ENCODE measurements around the gene BCL7C.

The BCL7C gene

GRCh38 chr16:30924076-30924912 is 30.4 kb upstream of the BCL7C start:
- no peak overlapping the region for H2BK120ac ChIP-seq (ENCODE audit: low read depth, low read length)
- no peaks in the 10 kb centered on the region for H3K27me3 ChIP-seq (ENCODE audit: control insufficient read depth in 3 of 3, insufficient read depth in 3 of 3, low read depth in 1 of 3, low read length in 3 of 3)
- no CpG with 5 or more reads among the region's 53 CpGs for WGBS, 2 donors (ENCODE audit: extremely low coverage in 2 of 2, insufficient read length in 2 of 2, insufficient replicate concordance in 1 of 2)
- H3K4me2 ChIP-seq (ENCODE audit: insufficient read depth, low read length, poor library complexity, severe bottlenecking): peak overlapping the region; percentile 72
- H4K8ac ChIP-seq (ENCODE audit: low read depth, low read length): no peak overlapping the region
- peaks cover 8% of the 10 kb centered on the region for H3K79me1 ChIP-seq (ENCODE audit: low read depth, low read length)
- H2AK5ac ChIP-seq (ENCODE audit: low read depth, low read length): peak overlapping the region; percentile 89
- peaks cover 7 to 8% of the 10 kb centered on the region in 2 donors for H3K4me1 ChIP-seq (ENCODE audit: control insufficient read depth in 2 of 2, insufficient read depth in 1 of 2, low read depth in 1 of 2, low read length in 2 of 2)
- H3K14ac ChIP-seq (ENCODE audit: low read length): no peak overlapping the region
- no peaks in the 10 kb centered on the region for H3K9me3 ChIP-seq (replicated peaks in 1 of 2; ENCODE audit: control insufficient read depth in 2 of 2, insufficient read depth in 1 of 2, low read depth in 1 of 2, low read length in 2 of 2)
- H3K36me3 ChIP-seq (replicated peaks in 1 of 2; ENCODE audit: control insufficient read depth in 2 of 2, insufficient read depth in 2 of 2, low read length in 2 of 2): peaks cover 23 to 37% of the 10 kb centered on the region in 2 donors
- H2AFZ ChIP-seq (ENCODE audit: low read length): peak overlapping the region; percentile 89
- H2BK12ac ChIP-seq (ENCODE audit: low read length): no peak overlapping the region
- H4K91ac ChIP-seq (ENCODE audit: low read depth, low read length, poor library complexity): no peak overlapping the region
- H2BK5ac ChIP-seq (ENCODE audit: low read length): peak overlapping the region; percentile 84
- no peak overlapping the region for H3K4ac ChIP-seq (ENCODE audit: low read length)
- peak; percentile 26 for DNase-seq (ENCODE audit: low spot score)
- H3K18ac ChIP-seq (ENCODE audit: low read length): peak overlapping the region; percentile 97
- H3K4me3 ChIP-seq (ENCODE audit: low read length in 2 of 2): peak overlapping the region; percentile 76 to 93
- H3K27ac ChIP-seq (replicated peaks; ENCODE audit: low read length): peak overlapping the region; percentile 79
- no peak overlapping the region for H3K23ac ChIP-seq (ENCODE audit: low read depth, low read length, poor library complexity)
- H2BK15ac ChIP-seq (ENCODE audit: low read length): peak overlapping the region; percentile 61
- H3K9ac ChIP-seq (ENCODE audit: low read depth, low read length, poor library complexity): peak overlapping the region; percentile 93

GRCh38 chr16:30923554-30924075 is 29.7 kb upstream of the BCL7C start, which contains the start of gene FBXL19:
FBXL19 (plus strand) TSS chr16:30923572; CDS start chr16:30925755, 2,183 bp downstream.
- Histone ChIP-seq H4K8ac (ENCODE audit: low read depth, low read length) (no peak within 1 kb of the TSS), H3K4me1 (ENCODE audit: control insufficient read depth in 2 of 2, insufficient read depth in 1 of 2, low read depth in 1 of 2, low read length in 2 of 2) (peaks cover 7 to 8% of the 10 kb centered on the region in 2 donors), H3K27me3 (ENCODE audit: control insufficient read depth in 3 of 3, insufficient read depth in 3 of 3, low read depth in 1 of 3, low read length in 3 of 3) (no peaks in the 10 kb centered on the region), H3K9ac (ENCODE audit: low read depth, low read length, poor library complexity) (peak within 1 kb of the TSS; percentile 93), H3K4ac (ENCODE audit: low read length) (peak within 1 kb of the TSS; percentile 81), H3K14ac (ENCODE audit: low read length) (no peak within 1 kb of the TSS), H3K23ac (ENCODE audit: low read depth, low read length, poor library complexity) (peak within 1 kb of the TSS; percentile 40), H4K91ac (ENCODE audit: low read depth, low read length, poor library complexity) (peak within 1 kb of the TSS; percentile 12), H2AK5ac (ENCODE audit: low read depth, low read length) (peak within 1 kb of the TSS; percentile 89), H2AFZ (ENCODE audit: low read length) (peak within 1 kb of the TSS; percentile 89), H3K18ac (ENCODE audit: low read length) (peak within 1 kb of the TSS; percentile 97), H3K9me3 (replicated peaks in 1 of 2; ENCODE audit: control insufficient read depth in 2 of 2, insufficient read depth in 1 of 2, low read depth in 1 of 2, low read length in 2 of 2) (no peaks in the 10 kb centered on the region), H3K4me2 (ENCODE audit: insufficient read depth, low read length, poor library complexity, severe bottlenecking) (peak within 1 kb of the TSS; percentile 72), H3K79me1 (ENCODE audit: low read depth, low read length) (peaks cover 8% of the 10 kb centered on the region), H3K4me3 (ENCODE audit: low read length in 2 of 2) (peak within 1 kb of the TSS; percentile 76 to 93), H2BK12ac (ENCODE audit: low read length) (no peak within 1 kb of the TSS), H2BK15ac (ENCODE audit: low read length) (peak within 1 kb of the TSS; percentile 61), H2BK120ac (ENCODE audit: low read depth, low read length) (no peak within 1 kb of the TSS), H2BK5ac (ENCODE audit: low read length) (peak within 1 kb of the TSS; percentile 84), H3K36me3 (replicated peaks in 1 of 2; ENCODE audit: control insufficient read depth in 2 of 2, insufficient read depth in 2 of 2, low read length in 2 of 2) (peaks cover 17 to 33% of the 10 kb centered on the region in 2 donors), H3K27ac (replicated peaks; ENCODE audit: low read length) (peak within 1 kb of the TSS; percentile 82)
- DNase-seq (ENCODE audit: low spot score): peak; percentile 85
- WGBS, 2 donors (ENCODE audit: extremely low coverage in 2 of 2, insufficient read length in 2 of 2, insufficient replicate concordance in 1 of 2): no CpG with 5 or more reads among the region's 31 CpGs

DNA sequence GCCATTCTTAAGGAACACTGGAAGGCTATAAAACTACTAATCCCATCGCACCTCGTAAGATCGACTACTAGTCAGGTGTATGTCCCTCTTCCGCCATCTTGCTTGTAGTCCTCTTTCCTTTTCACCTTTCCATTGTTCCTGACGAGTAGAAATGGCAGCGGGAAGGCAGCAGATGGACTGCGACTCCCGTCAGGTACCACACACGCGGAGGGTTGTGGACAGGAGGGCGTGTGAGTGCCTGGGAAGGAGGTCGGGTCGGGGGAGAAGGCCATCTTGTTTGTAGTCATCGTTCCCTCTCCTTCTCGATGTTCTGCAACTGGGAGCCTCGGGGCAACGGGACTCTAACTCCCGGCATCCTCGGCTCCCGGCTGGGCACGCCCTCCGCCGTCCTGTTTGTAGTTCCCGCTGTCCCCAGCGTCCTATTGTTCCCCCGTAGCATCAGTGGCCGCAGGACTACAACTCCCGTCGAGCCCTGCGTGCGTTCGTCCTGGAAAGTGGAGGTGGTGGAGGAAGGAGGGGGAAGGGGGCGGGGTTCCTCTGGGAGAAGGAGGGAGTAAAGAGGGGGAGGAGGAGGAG is 29.2 kb upstream of the BCL7C start:
- Histone ChIP-seq H2BK12ac (ENCODE audit: low read length) (no peak overlapping the region), H4K8ac (ENCODE audit: low read depth, low read length) (no peak overlapping the region), H4K91ac (ENCODE audit: low read depth, low read length, poor library complexity) (peak overlapping the region; percentile 12), H3K4me3 (ENCODE audit: low read length in 2 of 2) (peak overlapping the region; percentile 76 to 87), H3K9me3 (replicated peaks in 1 of 2; ENCODE audit: control insufficient read depth in 2 of 2, insufficient read depth in 1 of 2, low read depth in 1 of 2, low read length in 2 of 2) (no peaks in the 10 kb centered on the region), H3K27me3 (ENCODE audit: control insufficient read depth in 3 of 3, insufficient read depth in 3 of 3, low read depth in 1 of 3, low read length in 3 of 3) (no peaks in the 10 kb centered on the region), H2BK5ac (ENCODE audit: low read length) (peak overlapping the region; percentile 56), H3K36me3 (replicated peaks in 1 of 2; ENCODE audit: control insufficient read depth in 2 of 2, insufficient read depth in 2 of 2, low read length in 2 of 2) (peaks cover 16 to 29% of the 10 kb centered on the region in 2 donors), H2AK5ac (ENCODE audit: low read depth, low read length) (no peak overlapping the region), H3K27ac (replicated peaks; ENCODE audit: low read length) (peak overlapping the region; percentile 82), H3K18ac (ENCODE audit: low read length) (peak overlapping the region; percentile 94), H3K23ac (ENCODE audit: low read depth, low read length, poor library complexity) (peak overlapping the region; percentile 40), H2BK15ac (ENCODE audit: low read length) (no peak overlapping the region), H3K4ac (ENCODE audit: low read length) (peak overlapping the region; percentile 81), H3K79me1 (ENCODE audit: low read depth, low read length) (peaks cover 8% of the 10 kb centered on the region), H2AFZ (ENCODE audit: low read length) (peak overlapping the region; percentile 89), H3K9ac (ENCODE audit: low read depth, low read length, poor library complexity) (peak overlapping the region; percentile 91), H2BK120ac (ENCODE audit: low read depth, low read length) (no peak overlapping the region), H3K14ac (ENCODE audit: low read length) (no peak overlapping the region), H3K4me2 (ENCODE audit: insufficient read depth, low read length, poor library complexity, severe bottlenecking) (peak overlapping the region; percentile 71), H3K4me1 (ENCODE audit: control insufficient read depth in 2 of 2, insufficient read depth in 1 of 2, low read depth in 1 of 2, low read length in 2 of 2) (peaks cover 7 to 8% of the 10 kb centered on the region in 2 donors)
- WGBS, 2 donors (ENCODE audit: extremely low coverage in 2 of 2, insufficient read length in 2 of 2, insufficient replicate concordance in 1 of 2): no CpG with 5 or more reads among the region's 33 CpGs
- peak; percentile 100 for DNase-seq (ENCODE audit: low spot score)
